Mammary epithelial cell (primary cell): ENCODE results near the gene VSIG10L.

ENCODE experiments used
- EZH2 ChIP-seq: IDR thresholded peaks from 2 replicates; pipeline ENCODE4 v1.6.1; 2012; ENCODE audit warnings: low read length, inconsistent platforms, borderline replicate concordance
- TF ChIP-seq, protein P1 (sequence below), 2 donors: IDR thresholded peaks in 1 of 2; conservative IDR thresholded peaks in 1 of 2; 2 replicates each; pipeline ENCODE4 v1.5.1; 2011 to 2012; ENCODE audit warnings: inconsistent platforms in 2 of 2, low read length in 2 of 2, mild to moderate bottlenecking in 2 of 2, control low read depth in 1 of 2, low read depth in 1 of 2; ENCODE audit not compliant: insufficient read depth in 1 of 2; ENCODE audit errors: extremely low read depth in 1 of 2

DNA sequence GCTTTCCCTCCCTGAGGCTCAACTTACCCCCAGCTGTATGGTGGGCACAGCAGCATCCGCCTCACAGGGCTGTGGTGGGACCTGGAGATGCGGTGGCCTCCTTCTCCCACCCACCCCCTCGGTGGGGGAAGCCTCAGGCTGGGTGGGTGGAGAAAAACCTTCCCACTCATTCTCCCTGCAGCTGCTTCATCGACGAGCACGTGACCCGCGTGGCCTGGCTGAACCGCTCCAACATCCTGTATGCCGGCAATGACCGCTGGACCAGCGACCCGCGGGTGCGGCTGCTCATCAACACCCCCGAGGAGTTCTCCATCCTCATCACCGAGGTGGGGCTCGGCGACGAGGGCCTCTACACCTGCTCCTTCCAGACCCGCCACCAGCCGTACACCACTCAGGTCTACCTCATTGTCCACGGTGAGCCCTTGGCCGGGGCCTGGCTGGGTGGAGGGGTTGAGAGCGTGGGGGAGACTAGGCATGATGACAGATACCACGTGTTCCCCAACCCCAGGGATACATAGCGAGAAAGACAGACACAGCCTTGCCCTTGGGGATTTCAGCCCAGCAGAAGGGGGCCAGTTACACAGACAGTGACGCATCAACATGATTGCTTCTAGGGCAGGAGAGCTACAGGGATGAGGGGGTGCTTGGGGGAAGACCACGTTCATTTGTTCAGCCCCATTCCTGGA lies 18.3 kb downstream of the VSIG10L start:
- TF ChIP-seq, protein P1, sequence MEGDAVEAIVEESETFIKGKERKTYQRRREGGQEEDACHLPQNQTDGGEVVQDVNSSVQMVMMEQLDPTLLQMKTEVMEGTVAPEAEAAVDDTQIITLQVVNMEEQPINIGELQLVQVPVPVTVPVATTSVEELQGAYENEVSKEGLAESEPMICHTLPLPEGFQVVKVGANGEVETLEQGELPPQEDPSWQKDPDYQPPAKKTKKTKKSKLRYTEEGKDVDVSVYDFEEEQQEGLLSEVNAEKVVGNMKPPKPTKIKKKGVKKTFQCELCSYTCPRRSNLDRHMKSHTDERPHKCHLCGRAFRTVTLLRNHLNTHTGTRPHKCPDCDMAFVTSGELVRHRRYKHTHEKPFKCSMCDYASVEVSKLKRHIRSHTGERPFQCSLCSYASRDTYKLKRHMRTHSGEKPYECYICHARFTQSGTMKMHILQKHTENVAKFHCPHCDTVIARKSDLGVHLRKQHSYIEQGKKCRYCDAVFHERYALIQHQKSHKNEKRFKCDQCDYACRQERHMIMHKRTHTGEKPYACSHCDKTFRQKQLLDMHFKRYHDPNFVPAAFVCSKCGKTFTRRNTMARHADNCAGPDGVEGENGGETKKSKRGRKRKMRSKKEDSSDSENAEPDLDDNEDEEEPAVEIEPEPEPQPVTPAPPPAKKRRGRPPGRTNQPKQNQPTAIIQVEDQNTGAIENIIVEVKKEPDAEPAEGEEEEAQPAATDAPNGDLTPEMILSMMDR (conservative IDR thresholded peaks at IDR 0.05 in 1 of 2, IDR thresholded peaks at IDR 0.05 in 1 of 2; ENCODE audit: extremely low read depth in 1 of 2, insufficient read depth in 1 of 2, low read depth in 1 of 2, low read length in 2 of 2), result no peak
- no peak for TF ChIP-seq EZH2
